ENCODE measurements around the gene CPT1C.

GRCh38 chr19:49705919-49706318 lies 15.0 kb downstream of the CPT1C start:
- TF ChIP-seq POLR2A (IDR thresholded peaks at IDR 0.05) (no peak), CTCF (IDR thresholded peaks at IDR 0.05) (no peak)

Measured in lower leg skin (tissue), 3 donors.